HG03432 (cell line): ENCODE results near the gene TMEM184B.
"Not testable (repeated sequence)": the region's sequence is repeated elsewhere in the genome, so short reads cannot be mapped to it uniquely, and the experiment has no call there.

ENCODE experiments used
- ATAC-seq: cut with Tn5 transposase; IDR thresholded peaks from one replicate; pipeline ENCODE4 v1.9.1; 2021; ENCODE audit warnings: mild to moderate bottlenecking, moderate library complexity; ENCODE audit not compliant: unreplicated experiment

The TMEM184B gene

GRCh38 chr22:38187413-38188212 lies 85.2 kb downstream of the TMEM184B start:
- no peak for ATAC-seq

- no peak for ATAC-seq
These were observed 86.4 kb downstream of the TMEM184B start for GRCh38 chr22:38186429-38186828.

DNA sequence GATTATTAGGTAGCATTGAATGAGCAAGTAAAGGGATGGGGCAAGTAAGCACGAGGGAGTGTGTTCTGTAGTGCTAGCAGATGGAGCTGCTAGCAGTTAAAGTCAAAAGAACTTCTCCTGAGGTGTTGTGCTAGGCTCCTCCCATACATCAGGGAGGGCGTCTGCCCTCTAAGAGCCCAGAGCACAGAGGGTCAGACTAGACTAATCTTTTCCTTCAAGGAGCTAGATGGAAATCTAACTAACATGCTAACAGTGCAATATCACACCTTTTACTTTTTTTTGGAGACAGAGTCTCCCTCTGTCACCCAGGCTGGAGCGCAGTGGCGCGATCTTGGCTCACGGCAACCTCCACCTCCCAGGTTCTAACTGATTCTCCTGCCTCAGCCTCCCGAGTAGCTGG lies 88.0 kb downstream of the TMEM184B start:
- ATAC-seq: no peak

GRCh38 chr22:38181453-38182200 lies 91.2 kb downstream of the TMEM184B start, which contains the start of gene PLA2G6:
Gene PLA2G6 (minus strand): TSS chr22:38181830. CDS start chr22:38169426, 12,404 bp downstream.
- ATAC-seq: peak; percentile 80

DNA sequence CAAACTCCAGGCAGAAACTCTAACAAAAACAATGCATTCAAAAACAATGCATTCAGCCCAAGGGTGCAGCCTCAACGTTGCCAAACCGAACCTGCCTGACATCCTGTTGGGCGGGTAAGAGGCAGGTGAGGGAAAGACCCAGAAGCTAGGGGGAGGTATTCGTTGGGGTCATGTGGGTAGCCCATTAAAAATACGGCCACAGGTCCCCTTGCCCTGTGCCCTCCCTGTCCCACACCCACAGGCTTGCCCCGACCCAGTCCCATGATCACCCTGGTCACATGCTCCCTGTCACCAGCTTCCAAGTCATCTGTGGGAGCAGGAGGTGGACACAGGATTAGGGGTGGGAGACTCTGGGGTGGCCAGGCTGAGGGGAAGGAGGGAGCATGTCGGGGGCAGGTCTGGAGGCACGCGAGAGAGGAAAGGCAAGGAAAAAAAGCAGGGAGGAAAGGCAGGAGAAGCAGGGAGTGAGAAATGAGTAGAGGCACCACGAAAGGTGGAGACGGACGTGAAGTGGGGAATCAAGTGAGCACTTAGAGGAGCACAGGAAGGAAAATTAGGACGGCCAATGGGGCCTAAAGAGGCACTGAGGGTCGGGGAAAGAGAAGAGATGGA lies 91.9 kb downstream of the TMEM184B start:
- ATAC-seq: no peak

DNA sequence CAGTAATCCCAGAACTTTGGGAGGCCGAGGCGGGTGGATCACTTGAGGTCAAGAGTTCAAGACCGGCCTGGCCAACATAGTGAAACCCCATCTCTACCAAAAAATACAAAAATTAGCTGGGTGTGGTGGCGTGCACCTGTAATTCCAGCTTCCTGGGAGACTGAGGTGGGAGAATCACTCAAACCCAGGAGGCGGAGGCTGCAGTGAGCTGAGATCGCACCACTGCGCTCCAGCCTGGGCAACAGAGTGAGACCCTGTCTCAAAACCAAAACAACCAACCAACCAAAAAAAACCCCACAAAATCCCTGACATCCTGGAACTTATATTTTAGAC lies 94.2 kb downstream of the TMEM184B start:
- ATAC-seq: not testable (repeated sequence)

DNA sequence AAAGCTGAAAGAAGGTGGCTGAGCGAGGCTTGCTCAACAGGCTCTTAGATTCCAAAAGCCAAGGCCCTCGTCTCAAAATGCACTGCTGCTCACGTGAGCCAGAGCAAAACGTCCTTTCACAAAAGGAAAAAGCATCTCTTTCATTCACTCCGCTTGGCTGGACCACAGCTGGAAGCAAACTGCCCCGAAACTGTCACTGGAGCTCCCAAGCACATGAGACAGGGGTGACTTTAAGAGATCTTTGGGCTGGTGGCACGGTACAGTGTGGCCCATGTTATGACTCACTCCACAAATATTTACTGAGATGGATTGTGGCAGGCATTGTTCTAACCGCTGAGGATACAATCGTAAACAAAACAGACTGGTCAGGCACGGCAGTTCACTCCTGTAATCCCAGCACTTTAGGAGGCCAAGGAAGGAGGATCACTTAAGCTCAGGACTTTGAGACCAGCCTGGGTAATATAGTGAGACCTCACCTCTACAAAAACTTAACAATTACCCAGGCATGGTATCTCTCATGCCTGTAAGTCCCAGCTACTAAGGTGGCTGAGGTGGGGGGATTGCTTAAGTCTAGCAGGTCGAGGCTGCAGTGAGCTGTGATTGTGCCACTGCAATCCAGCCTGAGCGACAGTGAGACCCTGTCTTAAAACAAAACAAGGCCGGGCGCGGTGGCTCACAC lies 94.7 kb downstream of the TMEM184B start:
- ATAC-seq: no peak

DNA sequence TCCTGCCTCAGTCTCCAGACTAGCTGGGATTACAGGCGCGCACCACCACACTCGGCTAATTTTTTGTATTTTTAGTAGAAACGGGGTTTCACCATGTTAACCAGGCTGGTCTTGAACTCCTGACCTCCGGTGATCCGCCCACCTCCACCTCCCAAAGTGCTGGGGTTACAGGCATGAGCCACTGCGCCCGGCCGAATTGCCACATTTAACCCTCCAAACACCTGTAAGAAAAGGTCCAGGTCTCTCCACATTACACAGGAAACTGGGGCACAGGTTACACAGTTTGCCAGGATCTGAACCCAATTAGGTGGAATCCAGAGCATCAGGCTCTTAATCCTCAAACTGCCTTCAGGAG lies 95.3 kb downstream of the TMEM184B start:
- ATAC-seq: not testable (repeated sequence)

- ATAC-seq: no peak
These were observed 95.8 kb downstream of the TMEM184B start for GRCh38 chr22:38177044-38177443.

GRCh38 chr22:38176170-38176741 lies 96.6 kb downstream of the TMEM184B start:
- ATAC-seq: no peak

- no peak for ATAC-seq
These were observed 97.3 kb downstream of the TMEM184B start for GRCh38 chr22:38175206-38176118.

DNA sequence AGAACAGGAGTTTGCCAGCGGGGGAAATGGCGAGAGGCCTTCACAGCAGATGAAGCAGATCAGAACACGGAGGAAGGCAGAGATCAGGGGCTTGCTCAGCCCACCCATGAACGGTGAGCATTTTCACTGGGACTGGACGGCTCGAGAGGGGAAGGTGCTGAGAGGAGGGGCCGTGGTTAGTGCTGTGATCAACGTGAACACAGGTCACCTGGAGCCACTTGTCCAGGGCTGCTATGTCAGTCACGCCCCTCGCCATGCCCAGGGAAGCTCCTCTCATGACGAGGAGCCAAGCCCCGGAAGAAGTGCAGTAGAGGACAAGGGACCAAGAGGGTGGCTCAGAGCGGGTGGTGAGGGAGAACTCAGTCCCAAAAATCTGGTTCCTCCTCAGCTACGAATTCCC lies 98.2 kb downstream of the TMEM184B start:
- ATAC-seq: no peak

DNA sequence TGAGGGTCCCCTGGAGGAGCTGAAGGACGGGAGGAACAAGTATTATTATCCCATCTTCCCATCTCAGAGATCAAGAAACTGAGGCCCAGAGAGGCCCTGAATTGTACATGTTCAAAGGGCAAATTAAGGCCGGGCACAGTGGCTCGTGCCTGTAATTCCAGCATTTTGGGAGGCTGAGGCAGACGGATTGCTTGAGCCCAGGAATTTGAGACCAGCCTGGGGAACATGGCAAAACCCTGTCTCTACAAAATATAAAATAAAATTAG lies 99.2 kb downstream of the TMEM184B start:
- no peak for ATAC-seq

GRCh38 chr22:38172832-38173640 lies 99.8 kb downstream of the TMEM184B start:
- no peak for ATAC-seq

DNA sequence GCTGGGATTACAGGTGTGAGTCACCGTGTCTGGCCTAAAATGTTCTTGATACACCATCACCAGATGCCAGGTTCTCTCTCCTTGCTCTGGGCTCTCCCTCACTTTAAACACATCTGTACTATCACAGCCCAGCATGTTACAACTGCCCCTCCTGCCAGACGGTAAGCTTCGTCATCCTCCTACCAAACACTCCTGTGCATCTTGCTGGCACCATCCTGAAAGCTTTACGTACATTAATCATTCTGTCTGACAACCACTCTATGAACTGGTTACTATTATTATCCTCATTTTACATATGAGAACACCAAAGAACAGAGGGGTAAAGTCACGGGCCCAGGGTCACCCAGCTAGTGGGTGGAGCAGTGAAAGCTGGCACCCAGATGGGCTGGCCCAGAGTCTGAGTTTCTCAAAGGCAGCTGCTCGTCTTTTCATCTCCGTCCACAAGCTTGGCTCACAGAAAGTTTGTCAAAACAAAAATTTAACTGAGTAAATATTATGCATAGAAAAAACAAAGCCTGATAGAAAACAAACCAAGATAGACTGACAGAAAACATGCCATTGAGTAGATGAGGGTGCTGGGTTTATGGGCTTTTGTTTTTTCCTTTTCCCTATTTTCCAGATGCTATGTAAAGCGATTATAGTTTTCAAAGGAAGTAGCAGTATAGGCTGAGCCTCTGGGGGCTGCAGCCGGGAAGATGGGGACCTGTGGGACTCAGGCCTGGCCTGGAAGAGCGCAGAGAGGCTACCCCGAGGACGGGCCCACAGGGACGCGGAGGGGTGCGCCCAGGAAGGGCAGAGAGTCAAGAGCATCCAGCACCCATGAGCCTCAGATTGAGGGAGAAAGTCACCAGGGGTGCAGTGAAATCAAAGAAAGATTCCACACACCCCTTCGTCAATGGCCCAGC lies 100.6 kb downstream of the TMEM184B start:
- ATAC-seq: no peak

GRCh38 chr22:38170469-38170868 lies 102.3 kb downstream of the TMEM184B start:
- ATAC-seq: no peak
